C4-2B (cell line): ENCODE measurements around the gene ZNF618.

Source experiments
- ZFX ChIP-seq: fragments of 450-650 bp; IDR thresholded peaks from 2 replicates; pipeline ENCODE4 v1.6.1; 2017
- TF ChIP-seq, protein P1 (sequence below): fragments of 450-650 bp; conservative IDR thresholded peaks from 2 replicates; pipeline ENCODE4 v1.5.1; 2017; ENCODE audit warnings: mild to moderate bottlenecking

- TF ChIP-seq, protein P1, sequence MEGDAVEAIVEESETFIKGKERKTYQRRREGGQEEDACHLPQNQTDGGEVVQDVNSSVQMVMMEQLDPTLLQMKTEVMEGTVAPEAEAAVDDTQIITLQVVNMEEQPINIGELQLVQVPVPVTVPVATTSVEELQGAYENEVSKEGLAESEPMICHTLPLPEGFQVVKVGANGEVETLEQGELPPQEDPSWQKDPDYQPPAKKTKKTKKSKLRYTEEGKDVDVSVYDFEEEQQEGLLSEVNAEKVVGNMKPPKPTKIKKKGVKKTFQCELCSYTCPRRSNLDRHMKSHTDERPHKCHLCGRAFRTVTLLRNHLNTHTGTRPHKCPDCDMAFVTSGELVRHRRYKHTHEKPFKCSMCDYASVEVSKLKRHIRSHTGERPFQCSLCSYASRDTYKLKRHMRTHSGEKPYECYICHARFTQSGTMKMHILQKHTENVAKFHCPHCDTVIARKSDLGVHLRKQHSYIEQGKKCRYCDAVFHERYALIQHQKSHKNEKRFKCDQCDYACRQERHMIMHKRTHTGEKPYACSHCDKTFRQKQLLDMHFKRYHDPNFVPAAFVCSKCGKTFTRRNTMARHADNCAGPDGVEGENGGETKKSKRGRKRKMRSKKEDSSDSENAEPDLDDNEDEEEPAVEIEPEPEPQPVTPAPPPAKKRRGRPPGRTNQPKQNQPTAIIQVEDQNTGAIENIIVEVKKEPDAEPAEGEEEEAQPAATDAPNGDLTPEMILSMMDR, result no peak
- no peak for TF ChIP-seq ZFX
Measured at GRCh38 chr9:113962396-113962795, 86.3 kb downstream of the ZNF618 start.
